OCI-LY3 (cell line): ENCODE data around the gene ANXA4.
"Not testable (repeated sequence)": the region's sequence is repeated elsewhere in the genome, so short reads cannot be mapped to it uniquely, and the experiment has no call there.

Experiments used
- H2AFZ ChIP-seq: fragments of 200-600, 300-600 bp; shearing (Covaris generic); 2 replicates; pipeline ENCODE4 v1.6.0; 2014; ENCODE audit warnings: antibody characterized with exemption, low read depth, low read length
- H3K27ac ChIP-seq: fragments of 200-600, 300-600 bp; sonication (generic); 2 replicates; pipeline ENCODE4 v1.5.1; 2014; ENCODE audit warnings: mild to moderate bottlenecking, low read length, moderate library complexity, mixed read lengths
- H3K27me3 ChIP-seq: fragments of 200-600, 300-600 bp; sonication (generic); 2 replicates; pipeline ENCODE4 v1.6.1; 2014; ENCODE audit warnings: low read depth, low read length, mixed read lengths
- H3K36me3 ChIP-seq: fragments of 200-600, 300-600 bp; sonication (generic); replicated peaks from 2 replicates; pipeline ENCODE3; 2014; ENCODE audit warnings: low read depth, low read length, mixed read lengths
- H3K4me1 ChIP-seq: fragments of 300-600, 200-600 bp; sonication (generic); 2 replicates; pipeline ENCODE4 v1.6.1; 2014; ENCODE audit warnings: low read length, mixed read lengths
- H3K4me2 ChIP-seq: fragments of 200-600, 300-600 bp; sonication (generic); 2 replicates; pipeline ENCODE4 v1.6.1; 2014; ENCODE audit warnings: low read length, mixed read lengths
- H3K4me3 ChIP-seq: fragments of 300-600, 200-600 bp; sonication (generic); 2 replicates; pipeline ENCODE4 v1.5.1; 2014; ENCODE audit warnings: antibody characterized with exemption, mild to moderate bottlenecking, low read length, moderate library complexity
- H3K79me2 ChIP-seq: fragments of 300-600, 200-600 bp; shearing (Covaris generic); 2 replicates; pipeline ENCODE4 v1.6.1; 2014; ENCODE audit warnings: mild to moderate bottlenecking, low read length, mixed read lengths
- H3K9ac ChIP-seq: fragments of 300-600, 200-600 bp; shearing (Covaris generic); 2 replicates; pipeline ENCODE4 v1.6.0; 2014; ENCODE audit warnings: mild to moderate bottlenecking, low read length, moderate library complexity
- H3K9me3 ChIP-seq: fragments of 200-600, 300-600 bp; shearing (Covaris generic); 2 replicates; pipeline ENCODE4 v1.6.1; 2014; ENCODE audit warnings: low read length, mixed read lengths; ENCODE audit not compliant: insufficient read depth
- H4K20me1 ChIP-seq: fragments of 200-600, 300-600 bp; sonication (generic); 2 replicates; pipeline ENCODE4 v1.6.1; 2016; ENCODE audit warnings: low read length, mixed read lengths; ENCODE audit not compliant: insufficient read depth
- EZH2phosphoT487 ChIP-seq: fragments of 200-600 bp; shearing (Covaris generic); IDR thresholded peaks from 2 replicates; pipeline ENCODE4 v1.6.1; 2018; ENCODE audit warnings: antibody characterized with exemption, mixed run types, low read depth
- TF ChIP-seq, protein P1 (sequence below): fragments of 200-600, 300-600 bp; sonication (generic); IDR thresholded peaks from 2 replicates; pipeline ENCODE4 v1.5.1; 2014; ENCODE audit warnings: antibody characterized with exemption, low read length, low read depth

The ANXA4 gene

GRCh38 chr2:69754633-69755032, 12.7 kb downstream of the ANXA4 start:
- H2AFZ ChIP-seq: no peak overlapping the region
- H3K27me3 ChIP-seq: no peaks in the 10 kb centered on the region
- no peak overlapping the region for H3K4me3 ChIP-seq
- no peak overlapping the region for H3K4me2 ChIP-seq
- H3K79me2 ChIP-seq: no peaks in the 10 kb centered on the region
- TF ChIP-seq EZH2phosphoT487: no peak
- TF ChIP-seq, protein P1, sequence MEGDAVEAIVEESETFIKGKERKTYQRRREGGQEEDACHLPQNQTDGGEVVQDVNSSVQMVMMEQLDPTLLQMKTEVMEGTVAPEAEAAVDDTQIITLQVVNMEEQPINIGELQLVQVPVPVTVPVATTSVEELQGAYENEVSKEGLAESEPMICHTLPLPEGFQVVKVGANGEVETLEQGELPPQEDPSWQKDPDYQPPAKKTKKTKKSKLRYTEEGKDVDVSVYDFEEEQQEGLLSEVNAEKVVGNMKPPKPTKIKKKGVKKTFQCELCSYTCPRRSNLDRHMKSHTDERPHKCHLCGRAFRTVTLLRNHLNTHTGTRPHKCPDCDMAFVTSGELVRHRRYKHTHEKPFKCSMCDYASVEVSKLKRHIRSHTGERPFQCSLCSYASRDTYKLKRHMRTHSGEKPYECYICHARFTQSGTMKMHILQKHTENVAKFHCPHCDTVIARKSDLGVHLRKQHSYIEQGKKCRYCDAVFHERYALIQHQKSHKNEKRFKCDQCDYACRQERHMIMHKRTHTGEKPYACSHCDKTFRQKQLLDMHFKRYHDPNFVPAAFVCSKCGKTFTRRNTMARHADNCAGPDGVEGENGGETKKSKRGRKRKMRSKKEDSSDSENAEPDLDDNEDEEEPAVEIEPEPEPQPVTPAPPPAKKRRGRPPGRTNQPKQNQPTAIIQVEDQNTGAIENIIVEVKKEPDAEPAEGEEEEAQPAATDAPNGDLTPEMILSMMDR: no peak
- H3K9ac ChIP-seq: no peak overlapping the region
- H4K20me1 ChIP-seq: no peaks in the 10 kb centered on the region
- H3K27ac ChIP-seq: no peak overlapping the region
- H3K36me3 ChIP-seq: no peaks in the 10 kb centered on the region
- no peaks in the 10 kb centered on the region for H3K9me3 ChIP-seq
- peaks cover 8% of the 10 kb centered on the region for H3K4me1 ChIP-seq

DNA sequence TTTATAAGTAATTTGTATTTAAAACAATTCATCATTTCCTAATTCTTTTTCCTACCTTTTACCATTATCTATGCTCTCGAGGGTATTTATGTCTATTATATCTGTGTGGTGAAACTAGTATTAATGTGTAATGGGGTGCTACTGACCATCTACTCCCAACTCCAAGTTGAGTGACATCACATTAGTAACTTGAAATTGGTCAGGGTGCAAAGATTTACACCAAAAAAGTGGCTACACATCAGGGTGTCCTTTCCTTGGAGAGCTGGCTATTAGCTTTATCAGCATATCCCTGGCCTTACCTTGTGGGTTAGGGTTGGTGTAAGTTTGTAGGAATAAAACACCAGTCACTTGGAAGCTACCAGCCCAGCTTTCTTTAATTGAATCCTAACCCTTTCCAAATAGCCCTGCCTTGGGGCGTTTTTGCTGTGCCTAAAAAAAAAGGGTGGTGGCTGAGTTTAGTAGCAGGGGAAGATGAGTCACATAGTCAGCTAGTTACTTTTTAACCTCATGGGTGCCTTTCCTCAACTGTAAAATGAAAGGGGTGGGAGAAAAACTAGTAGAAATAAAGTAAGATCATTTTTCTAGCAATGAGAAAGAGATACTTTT, 14.0 kb downstream of the ANXA4 start:
- no peaks in the 10 kb centered on the region for H4K20me1 ChIP-seq
- H3K4me2 ChIP-seq: peak overlapping the region; percentile 16
- no peaks in the 10 kb centered on the region for H3K79me2 ChIP-seq
- TF ChIP-seq, protein P1: no peak
- no peak for TF ChIP-seq EZH2phosphoT487
- H3K27ac ChIP-seq: no peak overlapping the region
- H2AFZ ChIP-seq: no peak overlapping the region
- H3K4me3 ChIP-seq: no peak overlapping the region
- H3K9me3 ChIP-seq: no peaks in the 10 kb centered on the region
- H3K4me1 ChIP-seq: peaks cover 8% of the 10 kb centered on the region
- H3K9ac ChIP-seq: no peak overlapping the region
- H3K36me3 ChIP-seq: no peaks in the 10 kb centered on the region
- no peaks in the 10 kb centered on the region for H3K27me3 ChIP-seq

GRCh38 chr2:69762025-69762424, 20.1 kb downstream of the ANXA4 start:
- H3K9ac ChIP-seq: no peak overlapping the region
- no peak overlapping the region for H2AFZ ChIP-seq
- TF ChIP-seq EZH2phosphoT487: no peak
- TF ChIP-seq, protein P1: no peak
- peaks cover 26% of the 10 kb centered on the region for H3K4me1 ChIP-seq
- H3K27ac ChIP-seq: no peak overlapping the region
- H3K9me3 ChIP-seq: no peaks in the 10 kb centered on the region
- no peaks in the 10 kb centered on the region for H4K20me1 ChIP-seq
- H3K36me3 ChIP-seq: no peaks in the 10 kb centered on the region
- no peaks in the 10 kb centered on the region for H3K27me3 ChIP-seq
- no peak overlapping the region for H3K4me3 ChIP-seq
- H3K4me2 ChIP-seq: no peak overlapping the region
- no peaks in the 10 kb centered on the region for H3K79me2 ChIP-seq

GRCh38 chr2:69762513-69763494, 20.9 kb downstream of the ANXA4 start:
- no peaks in the 10 kb centered on the region for H3K27me3 ChIP-seq
- no peaks in the 10 kb centered on the region for H4K20me1 ChIP-seq
- no peaks in the 10 kb centered on the region for H3K79me2 ChIP-seq
- H3K36me3 ChIP-seq: no peaks in the 10 kb centered on the region
- no peaks in the 10 kb centered on the region for H3K9me3 ChIP-seq
- peaks cover 26% of the 10 kb centered on the region for H3K4me1 ChIP-seq
- no peak overlapping the region for H3K4me3 ChIP-seq
- peak overlapping the region; percentile 54 for H3K4me2 ChIP-seq
- no peak for TF ChIP-seq EZH2phosphoT487
- TF ChIP-seq, protein P1: no peak
- no peak overlapping the region for H3K27ac ChIP-seq
- no peak overlapping the region for H2AFZ ChIP-seq
- H3K9ac ChIP-seq: 0 out of 2 replicates have a peak overlapping the region, but pooled peaks have one; percentile 13

- H3K36me3 ChIP-seq, H2AFZ ChIP-seq, H3K27ac ChIP-seq, H4K20me1 ChIP-seq, H3K79me2 ChIP-seq, H3K27me3 ChIP-seq, H3K9me3 ChIP-seq, H3K4me2 ChIP-seq, H3K9ac ChIP-seq, H3K4me3 ChIP-seq: not testable (repeated sequence)
- H3K4me1 ChIP-seq: peaks cover 26% of the 10 kb centered on the region
Measured at GRCh38 chr2:69763831-69764230, 21.9 kb downstream of the ANXA4 start.
